H9 (cell line): Measurements from ENCODE around the gene LHFPL6. TPM values are rescaled to one million over a fixed set of nuclear protein-coding genes. Genes with fewer than 3 reads are reported as not detected.

ENCODE experiments used
- DNase-seq: peaks from one replicate; pipeline ENCODE4 v3.0.0-alpha.2; 2017
- H2AFZ ChIP-seq: one replicate; pipeline ENCODE4 v1.6.1; 2013; ENCODE audit warnings: mild to moderate bottlenecking, low read length, control low read depth, moderate library complexity
- H2AK5ac ChIP-seq: 2 replicates; pipeline ENCODE4 v1.6.1; 2013; ENCODE audit warnings: low read length, control low read depth, mixed read lengths; ENCODE audit not compliant: insufficient read length
- H2BK120ac ChIP-seq: one replicate; pipeline ENCODE4 v1.6.1; 2013; ENCODE audit warnings: low read depth, mild to moderate bottlenecking, low read length, control low read depth, inconsistent platforms; ENCODE audit not compliant: poor library complexity, severe bottlenecking
- H2BK12ac ChIP-seq: 2 replicates; pipeline ENCODE4 v1.6.1; 2013; ENCODE audit warnings: low read length, control low read depth, mixed read lengths, low read depth; ENCODE audit not compliant: insufficient read length
- H2BK15ac ChIP-seq: 2 replicates; pipeline ENCODE4 v1.6.1; 2013; ENCODE audit warnings: low read depth, low read length, control low read depth
- H2BK20ac ChIP-seq: one replicate; pipeline ENCODE4 v1.6.1; 2013; ENCODE audit warnings: low read depth, mild to moderate bottlenecking, low read length, control low read depth, inconsistent platforms; ENCODE audit not compliant: poor library complexity, severe bottlenecking
- H2BK5ac ChIP-seq: 2 replicates; pipeline ENCODE4 v1.6.1; 2013; ENCODE audit warnings: low read length, control low read depth, mixed read lengths; ENCODE audit not compliant: insufficient read length
- H3K14ac ChIP-seq: 2 replicates; pipeline ENCODE4 v1.6.1; 2013; ENCODE audit warnings: low read length, control low read depth; ENCODE audit not compliant: insufficient read depth
- H3K18ac ChIP-seq: 2 replicates; pipeline ENCODE4 v1.6.1; 2013; ENCODE audit warnings: low read depth, mild to moderate bottlenecking, mixed read lengths, low read length, control low read depth; ENCODE audit not compliant: insufficient read length
- H3K23ac ChIP-seq: 2 replicates; pipeline ENCODE4 v1.6.1; 2013; ENCODE audit warnings: low read length, control low read depth, mixed read lengths, low read depth; ENCODE audit not compliant: insufficient read length
- H3K23me2 ChIP-seq: 2 replicates; pipeline ENCODE4 v1.6.1; 2013; ENCODE audit warnings: low read depth, mild to moderate bottlenecking, mixed read lengths, low read length, control low read depth; ENCODE audit not compliant: insufficient read length, poor library complexity, severe bottlenecking
- H3K27ac ChIP-seq: 2 replicates; pipeline ENCODE4 v1.5.1; 2013; ENCODE audit warnings: low read length, control low read depth, mixed read lengths, low read depth; ENCODE audit not compliant: insufficient read length
- H3K27me3 ChIP-seq: 2 replicates; pipeline ENCODE4 v1.6.1; 2013; ENCODE audit warnings: low read length, control low read depth, inconsistent platforms; ENCODE audit not compliant: insufficient read depth
- H3K4ac ChIP-seq: 2 replicates; pipeline ENCODE4 v1.6.1; 2013; ENCODE audit warnings: low read depth, mild to moderate bottlenecking, control low read depth, inconsistent platforms, low read length, moderate library complexity
- H3K4me1 ChIP-seq: 2 replicates; pipeline ENCODE4 v1.6.1; 2013; ENCODE audit warnings: low read length, control low read depth, inconsistent platforms; ENCODE audit not compliant: insufficient read depth
- H3K4me2 ChIP-seq: 2 replicates; pipeline ENCODE4 v1.6.1; 2013; ENCODE audit warnings: low read length, control low read depth, mixed read lengths; ENCODE audit not compliant: insufficient read length, insufficient read depth
- H3K56ac ChIP-seq: 2 replicates; pipeline ENCODE4 v1.6.1; 2013; ENCODE audit warnings: low read depth, mild to moderate bottlenecking, mixed read lengths, low read length, control low read depth; ENCODE audit not compliant: insufficient read length
- H3K79me1 ChIP-seq: 2 replicates; pipeline ENCODE4 v1.6.1; 2013; ENCODE audit warnings: low read depth, mild to moderate bottlenecking, moderate library complexity, low read length, control low read depth, inconsistent platforms; ENCODE audit not compliant: insufficient read depth, poor library complexity, severe bottlenecking
- H3K79me2 ChIP-seq: 2 replicates; pipeline ENCODE4 v1.6.1; 2013; ENCODE audit warnings: low read length, control low read depth, inconsistent platforms; ENCODE audit not compliant: insufficient read depth
- H3K9ac ChIP-seq: 2 replicates; pipeline ENCODE4 v1.6.1; 2013; ENCODE audit warnings: low read length, control low read depth, mixed read lengths; ENCODE audit not compliant: insufficient read length; ENCODE audit errors: extremely low read depth
- H3K9me3 ChIP-seq: one replicate; pipeline ENCODE4 v1.6.1; 2013; ENCODE audit warnings: low read depth, low read length, inconsistent platforms; ENCODE audit not compliant: control insufficient read depth
- H3T11ph ChIP-seq: one replicate; pipeline ENCODE4 v1.6.1; 2013; ENCODE audit warnings: mild to moderate bottlenecking, low read length, control low read depth, inconsistent platforms
- H4K20me1 ChIP-seq: one replicate; pipeline ENCODE4 v1.6.1; 2013; ENCODE audit not compliant: control insufficient read depth, insufficient read length, insufficient read depth
- H4K5ac ChIP-seq: 2 replicates; pipeline ENCODE4 v1.6.1; 2013; ENCODE audit warnings: low read depth, mild to moderate bottlenecking, mixed read lengths, low read length, control low read depth; ENCODE audit not compliant: insufficient read length
- H4K8ac ChIP-seq: replicated peaks from 2 replicates; pipeline ENCODE4 v1.6.1; 2013; ENCODE audit warnings: low read length, control low read depth, mixed read lengths, low read depth; ENCODE audit not compliant: insufficient read length
- H4K91ac ChIP-seq: 2 replicates; pipeline ENCODE4 v1.6.1; 2013; ENCODE audit warnings: low read depth, mild to moderate bottlenecking, moderate library complexity, mixed read lengths, low read length, control low read depth; ENCODE audit not compliant: insufficient read length
- H3K27ac Mint-ChIP-seq, 3 experiments: 2 replicates in 2 of 3; 3 replicates in 1 of 3; pipeline ENCODE4 v1.8.0; 2020 to 2021; ENCODE audit warnings: mixed read lengths in 3 of 3, mild to moderate bottlenecking in 1 of 3, moderate library complexity in 1 of 3
- H3K27me3 Mint-ChIP-seq: 2 replicates; pipeline ENCODE4 v1.8.0; 2021; ENCODE audit warnings: low read depth, mild to moderate bottlenecking, moderate library complexity, mixed read lengths
- H3K36me3 Mint-ChIP-seq, 3 experiments: 2 replicates in 2 of 3; 3 replicates in 1 of 3; pipeline ENCODE4 v1.8.0; 2020 to 2021; ENCODE audit warnings: low read depth in 3 of 3, mixed read lengths in 3 of 3; ENCODE audit not compliant: insufficient read depth in 1 of 3
- H3K4me1 Mint-ChIP-seq, 2 experiments: 2 replicates each; pipeline ENCODE4 v1.8.0; 2020; ENCODE audit warnings: mixed read lengths in 2 of 2
- H3K4me3 Mint-ChIP-seq, 2 experiments: 2 replicates in 1 of 2; 3 replicates in 1 of 2; pipeline ENCODE4 v1.8.0; 2020 to 2021; ENCODE audit warnings: mild to moderate bottlenecking in 2 of 2, mixed read lengths in 2 of 2, moderate library complexity in 1 of 2
- H3K9me3 Mint-ChIP-seq, 2 experiments: 2 replicates in 1 of 2; 3 replicates in 1 of 2; pipeline ENCODE4 v1.8.0; 2020; ENCODE audit warnings: mild to moderate bottlenecking in 2 of 2, mixed read lengths in 2 of 2, moderate library complexity in 1 of 2
- WGBS: extraction: QIAGEN DNeasy Blood & Tissue Kit; methylation state at CpG from one replicate; pipeline ENCODE4 v1.1.7; 2013; ENCODE audit warnings: missing lambda C conversion rate, low lambda C conversion rate, mixed read lengths; ENCODE audit not compliant: insufficient read length; ENCODE audit errors: extremely low coverage; 5-methylcytosine and 5-hydroxymethylcytosine counted together
- total RNA-seq: library from RNA; stranded (reverse); gene quantifications from 2 replicates; pipeline ENCODE4 v1.2.1, GENCODE V29; 2021
- TF ChIP-seq, protein P1 (sequence below): fragments of 200-600 bp; sonication (generic); conservative IDR thresholded peaks from 3 replicates; pipeline ENCODE4 v1.8.0; 2021; ENCODE audit warnings: antibody characterized with exemption, mild to moderate bottlenecking

The LHFPL6 gene
- total RNA-seq, 1 experiment from 2014 or later: 3.5 TPM

- H4K5ac ChIP-seq: no peak overlapping the region
- no peaks in the 10 kb centered on the region for H3K9me3 ChIP-seq
- H2BK5ac ChIP-seq: no peak overlapping the region
- no peaks in the 10 kb centered on the region for H3K23me2 ChIP-seq
- H3K79me1 ChIP-seq: no peaks in the 10 kb centered on the region
- H3K18ac ChIP-seq: no peak overlapping the region
- Mint-ChIP-seq H3K27ac (no peak overlapping the region), H3K4me3 (no peak overlapping the region), H3K36me3 (no peaks in the 10 kb centered on the region), H3K27me3 (peaks cover 9% of the 10 kb centered on the region), H3K9me3 (no peaks in the 10 kb centered on the region; a peak in 4 of 5 replicates), H3K4me1 (peaks cover 4 to 5% of the 10 kb centered on the region in 2 experiments)
- no peak overlapping the region for H3K9ac ChIP-seq
- no peak overlapping the region for H2BK20ac ChIP-seq
- no peak overlapping the region for H4K91ac ChIP-seq
- no peak overlapping the region for H3K27ac ChIP-seq
- no peak overlapping the region for H2BK120ac ChIP-seq
- H4K20me1 ChIP-seq: no peaks in the 10 kb centered on the region
- no peaks in the 10 kb centered on the region for H3K4me1 ChIP-seq
- no peak overlapping the region for H3T11ph ChIP-seq
- no peak overlapping the region for H2BK15ac ChIP-seq
- no peak overlapping the region for H4K8ac ChIP-seq
- no peak overlapping the region for H3K14ac ChIP-seq
- no peak overlapping the region for H2AFZ ChIP-seq
- H3K27me3 ChIP-seq: no peaks in the 10 kb centered on the region
- no peaks in the 10 kb centered on the region for H3K79me2 ChIP-seq
- no peak overlapping the region for H3K23ac ChIP-seq
- no CpG with 5 or more reads among the region's 1 CpG for WGBS
- TF ChIP-seq, protein P1, sequence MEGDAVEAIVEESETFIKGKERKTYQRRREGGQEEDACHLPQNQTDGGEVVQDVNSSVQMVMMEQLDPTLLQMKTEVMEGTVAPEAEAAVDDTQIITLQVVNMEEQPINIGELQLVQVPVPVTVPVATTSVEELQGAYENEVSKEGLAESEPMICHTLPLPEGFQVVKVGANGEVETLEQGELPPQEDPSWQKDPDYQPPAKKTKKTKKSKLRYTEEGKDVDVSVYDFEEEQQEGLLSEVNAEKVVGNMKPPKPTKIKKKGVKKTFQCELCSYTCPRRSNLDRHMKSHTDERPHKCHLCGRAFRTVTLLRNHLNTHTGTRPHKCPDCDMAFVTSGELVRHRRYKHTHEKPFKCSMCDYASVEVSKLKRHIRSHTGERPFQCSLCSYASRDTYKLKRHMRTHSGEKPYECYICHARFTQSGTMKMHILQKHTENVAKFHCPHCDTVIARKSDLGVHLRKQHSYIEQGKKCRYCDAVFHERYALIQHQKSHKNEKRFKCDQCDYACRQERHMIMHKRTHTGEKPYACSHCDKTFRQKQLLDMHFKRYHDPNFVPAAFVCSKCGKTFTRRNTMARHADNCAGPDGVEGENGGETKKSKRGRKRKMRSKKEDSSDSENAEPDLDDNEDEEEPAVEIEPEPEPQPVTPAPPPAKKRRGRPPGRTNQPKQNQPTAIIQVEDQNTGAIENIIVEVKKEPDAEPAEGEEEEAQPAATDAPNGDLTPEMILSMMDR: no peak
- H2BK12ac ChIP-seq: no peak overlapping the region
- no peak overlapping the region for H3K4ac ChIP-seq
- no peak overlapping the region for H2AK5ac ChIP-seq
- DNase-seq: no peak
- H3K56ac ChIP-seq: no peak overlapping the region
- H3K4me2 ChIP-seq: no peak overlapping the region
These were observed 28.3 kb upstream of the LHFPL6 start for GRCh38 chr13:39631307-39631706.
